Muscle of arm (tissue), 12 donors: ENCODE results near the gene SPAG16. TPM values are rescaled to one million over a fixed set of nuclear protein-coding genes. Genes with fewer than 3 reads are reported as not detected.
"Not testable (repeated sequence)": the region's sequence is repeated elsewhere in the genome, so short reads cannot be mapped to it uniquely, and the experiment has no call there.

ENCODE experiments used
- DNase-seq: peaks from one replicate; pipeline ENCODE4 v3.0.0-alpha.2; 2013
- polyA plus RNA-seq, 12 donors: library from polyadenylated mRNA; unstranded; fragments of 120-200 nt; gene quantifications; one replicate each; pipeline ENCODE4 v1.2.1, GENCODE V29; 2013; ENCODE audit not compliant: insufficient read length in 12 of 12

SPAG16 gene
- polyA plus RNA-seq, 12 donors = 16.0 to 36.6 (median 21.1) TPM; not detected in 1

- no peak for DNase-seq
Measured at GRCh38 chr2:213995400-213996105, 711.3 kb downstream of the SPAG16 start.

GRCh38 chr2:213998976-213999375, 714.7 kb downstream of the SPAG16 start:
- not testable (repeated sequence) for DNase-seq

GRCh38 chr2:214004463-214004862, 720.2 kb downstream of the SPAG16 start:
- DNase-seq = no peak

- no peak for DNase-seq
Measured at GRCh38 chr2:214005337-214005736, 721.1 kb downstream of the SPAG16 start.

- no peak for DNase-seq
Measured at GRCh38 chr2:214006601-214007000, 722.3 kb downstream of the SPAG16 start.

- no peak for DNase-seq
Measured at GRCh38 chr2:214011676-214012075, 727.4 kb downstream of the SPAG16 start.

GRCh38 chr2:214014551-214015220, 730.4 kb downstream of the SPAG16 start:
- no peak for DNase-seq

GRCh38 chr2:214019229-214019972, 735.1 kb downstream of the SPAG16 start:
- peak; percentile 1 for DNase-seq

GRCh38 chr2:214019973-214020345, 735.7 kb downstream of the SPAG16 start:
- no peak for DNase-seq

GRCh38 chr2:214029190-214029589, 744.9 kb downstream of the SPAG16 start:
- no peak for DNase-seq

- DNase-seq = no peak
Measured at GRCh38 chr2:214031566-214031965, 747.3 kb downstream of the SPAG16 start.

GRCh38 chr2:214034417-214034816, 750.2 kb downstream of the SPAG16 start:
- no peak for DNase-seq

- DNase-seq = no peak
Measured at GRCh38 chr2:214035091-214035852, 751.0 kb downstream of the SPAG16 start.

GRCh38 chr2:214035921-214036320, 751.7 kb downstream of the SPAG16 start:
- DNase-seq = no peak

- no peak for DNase-seq
Measured at GRCh38 chr2:214038186-214038585, 753.9 kb downstream of the SPAG16 start.

- peak; percentile 40 for DNase-seq
Measured at GRCh38 chr2:214050731-214051130, 766.5 kb downstream of the SPAG16 start.

GRCh38 chr2:214051585-214051984, 767.3 kb downstream of the SPAG16 start:
- no peak for DNase-seq

- no peak for DNase-seq
Measured at GRCh38 chr2:214052235-214052634, 768.0 kb downstream of the SPAG16 start.

GRCh38 chr2:214057986-214058385, 773.7 kb downstream of the SPAG16 start:
- no peak for DNase-seq

- not testable (repeated sequence) for DNase-seq
Measured at GRCh38 chr2:214062279-214062678, 778.0 kb downstream of the SPAG16 start.

- no peak for DNase-seq
Measured at GRCh38 chr2:214064471-214064870, 780.2 kb downstream of the SPAG16 start.

- no peak for DNase-seq
Measured at GRCh38 chr2:214066862-214067261, 782.6 kb downstream of the SPAG16 start.
